Adrenal gland (tissue), 5 donors: ENCODE data around the gene SYT2.

ENCODE experiments used
- CTCF ChIP-seq, 6 experiments: fragments of 450-650 bp in 4 of 6; fragments of 200-600 bp in 2 of 6; sonication (generic) in 1 of 6; IDR thresholded peaks; 1 replicate in 5 of 6; 2 replicates in 1 of 6; pipeline versions ENCODE4 v1.5.1 to v1.8.0; 2016 to 2021; ENCODE audit warnings: antibody characterized with exemption in 6 of 6, mild to moderate bottlenecking in 2 of 6, moderate library complexity in 1 of 6
- POLR2A ChIP-seq, 2 donors: fragments of 450-650 bp; IDR thresholded peaks; one replicate each; pipeline ENCODE4 v1.6.1; 2017; ENCODE audit warnings: antibody characterized with exemption in 2 of 2, mild to moderate bottlenecking in 2 of 2, moderate library complexity in 1 of 2
- donor health status: DM: no; HTN: no; CAD: no.

- TF ChIP-seq POLR2A (IDR thresholded peaks at IDR 0.05) (no peak), CTCF (IDR thresholded peaks at IDR 0.05) (no peak)
Measured at GRCh38 chr1:202563818-202564217, 146.4 kb downstream of the SYT2 start.
